WTC11 (cell line): Measurements from ENCODE around the gene KHDC1. TPM values are rescaled to one million over a fixed set of nuclear protein-coding genes. Genes with fewer than 3 reads are reported as not detected.

Experiments
- ATAC-seq: fragments of 200-7000 bp; cut with Tn5 transposase; 2 replicates; pipeline ENCODE4 v1.10.0; 2021; ENCODE audit warnings: mild to moderate bottlenecking, moderate library complexity
- CTCF ChIA-PET: fragments of 300-600 bp; sonication (Branson Sonifier 250); formaldehyde crosslinking; loops from one replicate; lab custom pipeline; 2021; ENCODE audit warnings: antibody characterized with exemption; lab: Charles Lee
- POLR2A ChIA-PET: fragments of 350-600 bp; sonication (Branson Sonifier 250); formaldehyde crosslinking; loops from one replicate; lab custom pipeline; 2021; ENCODE audit warnings: antibody characterized with exemption; lab: Charles Lee
- DNase-seq: peaks from one replicate; pipeline ENCODE4 v3.0.0; 2021; ENCODE audit warnings: low spot score
- H3K27ac Mint-ChIP-seq: 2 replicates; pipeline ENCODE4 v1.8.0; 2021; ENCODE audit warnings: mixed read lengths
- H3K27me3 Mint-ChIP-seq: 2 replicates; pipeline ENCODE4 v1.8.0; 2021; ENCODE audit warnings: low read depth, mild to moderate bottlenecking, moderate library complexity, mixed read lengths
- H3K36me3 Mint-ChIP-seq: 2 replicates; pipeline ENCODE4 v1.8.0; 2021; ENCODE audit warnings: mixed read lengths
- H3K4me1 Mint-ChIP-seq: 2 replicates; pipeline ENCODE4 v1.8.0; 2022; ENCODE audit warnings: mixed read lengths
- H3K4me3 Mint-ChIP-seq: 2 replicates; pipeline ENCODE4 v1.8.0; 2021; ENCODE audit warnings: mild to moderate bottlenecking, moderate library complexity, mixed read lengths
- H3K9me3 Mint-ChIP-seq: 2 replicates; pipeline ENCODE4 v1.8.0; 2021; ENCODE audit warnings: mixed read lengths
- ATF1 ChIP-seq: sonication (generic); formaldehyde crosslinking; IDR thresholded peaks from 2 replicates; pipeline ENCODE4 v1.8.1; 2023; ENCODE audit warnings: mild to moderate bottlenecking, moderate library complexity, missing genetic modification reagents
- CREM ChIP-seq: sonication (generic); formaldehyde crosslinking; IDR thresholded peaks from 2 replicates; pipeline ENCODE4 v1.8.1; 2022; ENCODE audit warnings: mild to moderate bottlenecking, missing genetic modification reagents, moderate library complexity
- ESRRA ChIP-seq: sonication (generic); formaldehyde crosslinking; IDR thresholded peaks from 2 replicates; pipeline ENCODE4 v1.8.1; 2022; ENCODE audit warnings: mild to moderate bottlenecking, missing genetic modification reagents, borderline replicate concordance
- FOXJ3 ChIP-seq: sonication (generic); formaldehyde crosslinking; IDR thresholded peaks from 2 replicates; pipeline ENCODE4 v1.9.0; 2021; ENCODE audit warnings: missing genetic modification reagents, mild to moderate bottlenecking, borderline replicate concordance
- FOXK1 ChIP-seq: sonication (generic); formaldehyde crosslinking; IDR thresholded peaks from 2 replicates; pipeline ENCODE4 v1.8.0; 2022; ENCODE audit warnings: mild to moderate bottlenecking, moderate library complexity, missing genetic modification reagents
- JAZF1 ChIP-seq: fragments of 250-450 bp; sonication (Bioruptor Pico); IDR thresholded peaks from 2 replicates; pipeline ENCODE4 v1.9.0; 2021; ENCODE audit warnings: moderate library complexity, mild to moderate bottlenecking, inconsistent platforms
- NFYB ChIP-seq: sonication (generic); formaldehyde crosslinking; conservative IDR thresholded peaks from 2 replicates; pipeline ENCODE4 v1.8.0; 2022; ENCODE audit warnings: low read depth, missing genetic modification reagents
- NR1H2 ChIP-seq: sonication (generic); formaldehyde crosslinking; IDR thresholded peaks from 2 replicates; pipeline ENCODE4 v1.9.0; 2021; ENCODE audit warnings: mild to moderate bottlenecking, moderate library complexity, missing genetic modification reagents
- SOX15 ChIP-seq: fragments of 250-450 bp; sonication (Bioruptor Pico); IDR thresholded peaks from 2 replicates; pipeline ENCODE4 v1.9.0; 2021; ENCODE audit warnings: mild to moderate bottlenecking
- TCF7 ChIP-seq: sonication (generic); formaldehyde crosslinking; IDR thresholded peaks from 2 replicates; pipeline ENCODE4 v1.8.0; 2022; ENCODE audit warnings: mild to moderate bottlenecking, low read depth, missing genetic modification reagents, moderate library complexity
- TP53 ChIP-seq: sonication (generic); formaldehyde crosslinking; IDR thresholded peaks from 2 replicates; pipeline ENCODE4 v1.8.1; 2023; ENCODE audit warnings: mild to moderate bottlenecking, missing genetic modification reagents
- ZBTB21 ChIP-seq: sonication (generic); formaldehyde crosslinking; IDR thresholded peaks from 2 replicates; pipeline ENCODE4 v1.8.1; 2023; ENCODE audit warnings: mild to moderate bottlenecking, missing genetic modification reagents, borderline replicate concordance
- ZNF317 ChIP-seq: sonication (generic); formaldehyde crosslinking; IDR thresholded peaks from 2 replicates; pipeline ENCODE4 v1.8.1; 2023; ENCODE audit warnings: low read depth, mild to moderate bottlenecking, moderate library complexity, missing genetic modification reagents, borderline replicate concordance
- ZNF671 ChIP-seq: fragments of 250-450 bp; sonication (Bioruptor Pico); IDR thresholded peaks from 2 replicates; pipeline ENCODE4 v1.8.0; 2021; ENCODE audit warnings: mild to moderate bottlenecking
- total RNA-seq: library from RNA; stranded (reverse); gene quantifications from 3 replicates; pipeline ENCODE4 v1.2.3, GENCODE V29; 2021
- TF ChIP-seq, protein P1 (sequence below): sonication (generic); formaldehyde crosslinking; IDR thresholded peaks from 2 replicates; pipeline ENCODE4 v1.8.1; 2022; ENCODE audit warnings: low read depth, missing genetic modification reagents, borderline replicate concordance
- TF ChIP-seq, protein P2 (sequence below): sonication (generic); formaldehyde crosslinking; conservative IDR thresholded peaks from 2 replicates; pipeline ENCODE4 v1.8.1; 2023; ENCODE audit warnings: mild to moderate bottlenecking, low read depth, missing genetic modification reagents, moderate library complexity
- TF ChIP-seq, protein P3 (sequence below): sonication (generic); formaldehyde crosslinking; IDR thresholded peaks from 2 replicates; pipeline ENCODE4 v1.8.1; 2023; ENCODE audit warnings: mild to moderate bottlenecking, missing genetic modification reagents, moderate library complexity
- TF ChIP-seq, protein P4 (sequence below): sonication (generic); formaldehyde crosslinking; IDR thresholded peaks from 2 replicates; pipeline ENCODE4 v1.8.0; 2023; ENCODE audit warnings: missing genetic modification reagents
- TF ChIP-seq, protein P5 (sequence below): fragments of 250-450 bp; sonication (Bioruptor Pico); IDR thresholded peaks from 2 replicates; pipeline ENCODE4 v1.9.0; 2021; ENCODE audit warnings: mild to moderate bottlenecking
- TF ChIP-seq, protein P6 (sequence below): sonication (generic); formaldehyde crosslinking; IDR thresholded peaks from 2 replicates; pipeline ENCODE4 v1.8.1; 2023; ENCODE audit warnings: mild to moderate bottlenecking, missing genetic modification reagents, moderate library complexity

The KHDC1 gene
- total RNA-seq, 1 experiment from 2014 or later, result 8.9 TPM

DNA sequence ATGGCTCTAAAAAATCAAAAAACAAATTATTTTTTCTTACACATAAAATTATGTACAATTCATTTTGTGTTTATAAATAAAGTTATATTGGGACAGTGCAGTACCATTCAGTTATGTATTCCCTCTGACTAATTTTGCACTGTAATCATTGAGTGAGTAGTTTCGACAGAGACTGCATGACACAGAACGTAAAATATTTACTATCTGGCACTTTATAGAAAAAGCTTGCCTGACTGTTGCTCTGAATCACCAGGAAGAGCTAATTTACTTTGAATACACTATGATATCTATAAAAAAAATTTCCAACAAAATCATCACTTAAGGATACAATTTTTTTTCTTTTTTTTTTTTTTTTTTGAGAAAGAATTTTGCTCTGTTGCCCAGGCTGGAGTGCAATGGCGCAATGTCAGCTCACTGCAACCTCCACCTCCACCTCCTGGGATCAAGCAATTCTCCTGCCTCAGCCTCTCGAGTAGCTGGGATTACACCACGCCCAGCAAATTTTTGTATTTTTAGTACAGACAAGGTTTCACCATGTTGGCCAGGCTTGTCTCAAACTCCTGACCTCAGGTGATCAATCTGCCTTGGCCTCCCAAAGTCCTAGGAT lies 26.7 kb downstream of the KHDC1 start:
- no peak for TF ChIP-seq FOXJ3
- no peak for TF ChIP-seq ATF1 (CRISPR knock-in tag)
- no peak for TF ChIP-seq TCF7 (CRISPR knock-in tag)
- TF ChIP-seq CREM (CRISPR knock-in tag), result no peak
- no peak for TF ChIP-seq ZNF317 (CRISPR knock-in tag)
- no peak for TF ChIP-seq JAZF1
- TF ChIP-seq, protein P1, sequence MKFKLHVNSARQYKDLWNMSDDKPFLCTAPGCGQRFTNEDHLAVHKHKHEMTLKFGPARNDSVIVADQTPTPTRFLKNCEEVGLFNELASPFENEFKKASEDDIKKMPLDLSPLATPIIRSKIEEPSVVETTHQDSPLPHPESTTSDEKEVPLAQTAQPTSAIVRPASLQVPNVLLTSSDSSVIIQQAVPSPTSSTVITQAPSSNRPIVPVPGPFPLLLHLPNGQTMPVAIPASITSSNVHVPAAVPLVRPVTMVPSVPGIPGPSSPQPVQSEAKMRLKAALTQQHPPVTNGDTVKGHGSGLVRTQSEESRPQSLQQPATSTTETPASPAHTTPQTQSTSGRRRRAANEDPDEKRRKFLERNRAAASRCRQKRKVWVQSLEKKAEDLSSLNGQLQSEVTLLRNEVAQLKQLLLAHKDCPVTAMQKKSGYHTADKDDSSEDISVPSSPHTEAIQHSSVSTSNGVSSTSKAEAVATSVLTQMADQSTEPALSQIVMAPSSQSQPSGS (CRISPR knock-in tag), result no peak
- TF ChIP-seq, protein P2, sequence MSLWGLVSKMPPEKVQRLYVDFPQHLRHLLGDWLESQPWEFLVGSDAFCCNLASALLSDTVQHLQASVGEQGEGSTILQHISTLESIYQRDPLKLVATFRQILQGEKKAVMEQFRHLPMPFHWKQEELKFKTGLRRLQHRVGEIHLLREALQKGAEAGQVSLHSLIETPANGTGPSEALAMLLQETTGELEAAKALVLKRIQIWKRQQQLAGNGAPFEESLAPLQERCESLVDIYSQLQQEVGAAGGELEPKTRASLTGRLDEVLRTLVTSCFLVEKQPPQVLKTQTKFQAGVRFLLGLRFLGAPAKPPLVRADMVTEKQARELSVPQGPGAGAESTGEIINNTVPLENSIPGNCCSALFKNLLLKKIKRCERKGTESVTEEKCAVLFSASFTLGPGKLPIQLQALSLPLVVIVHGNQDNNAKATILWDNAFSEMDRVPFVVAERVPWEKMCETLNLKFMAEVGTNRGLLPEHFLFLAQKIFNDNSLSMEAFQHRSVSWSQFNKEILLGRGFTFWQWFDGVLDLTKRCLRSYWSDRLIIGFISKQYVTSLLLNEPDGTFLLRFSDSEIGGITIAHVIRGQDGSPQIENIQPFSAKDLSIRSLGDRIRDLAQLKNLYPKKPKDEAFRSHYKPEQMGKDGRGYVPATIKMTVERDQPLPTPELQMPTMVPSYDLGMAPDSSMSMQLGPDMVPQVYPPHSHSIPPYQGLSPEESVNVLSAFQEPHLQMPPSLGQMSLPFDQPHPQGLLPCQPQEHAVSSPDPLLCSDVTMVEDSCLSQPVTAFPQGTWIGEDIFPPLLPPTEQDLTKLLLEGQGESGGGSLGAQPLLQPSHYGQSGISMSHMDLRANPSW, result no peak
- no peak for TF ChIP-seq FOXK1 (CRISPR knock-in tag)
- TF ChIP-seq NFYB, result no peak
- TF ChIP-seq SOX15 (CRISPR knock-in tag), result no peak
- CTCF ChIA-PET, result interaction anchor here (0.6 kb wide), 1 partner anchor 627 kb away, joined by 3 read pairs; no protein-coding TSS in a partner anchor
- DNase-seq (no peak), ATAC-seq (no peak)
- Mint-ChIP-seq H3K27me3 (no peaks in the 10 kb centered on the region), H3K4me1 (0 out of 2 replicates have a peak, but pooled peaks cover 4% of the 10 kb centered on the region), H3K27ac (no peak overlapping the region), H3K36me3 (no peaks in the 10 kb centered on the region), H3K4me3 (no peak overlapping the region), H3K9me3 (no peaks in the 10 kb centered on the region)
- POLR2A ChIA-PET, result interaction anchor here (0.7 kb wide), 1 partner anchor 142 kb away, joined by 4 read pairs; no protein-coding TSS in a partner anchor

DNA sequence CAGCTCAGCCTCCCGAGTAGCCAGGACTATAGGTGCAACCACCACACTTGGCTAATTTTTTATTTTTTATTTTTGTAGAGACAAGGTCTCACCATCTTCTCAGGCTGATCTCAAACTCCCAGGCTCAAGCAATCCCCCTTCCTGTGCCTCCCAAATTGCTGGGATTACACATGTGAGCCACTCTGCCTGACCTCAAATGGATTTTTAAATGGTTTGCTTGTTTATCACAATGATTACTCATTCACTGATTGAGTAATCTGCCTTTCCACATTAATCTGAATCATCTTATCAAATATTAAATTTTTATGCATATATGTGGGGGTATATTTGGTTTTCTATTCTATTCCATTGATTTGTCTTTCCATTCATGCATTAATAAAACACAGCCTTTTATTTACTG lies 28.3 kb downstream of the KHDC1 start:
- ATAC-seq, result no peak
- 0 out of 2 replicates have a peak, but pooled peaks cover 4% of the 10 kb centered on the region for H3K4me1 Mint-ChIP-seq
- CTCF ChIA-PET, result no interaction called here
- POLR2A ChIA-PET, result no interaction called here
- H3K36me3 Mint-ChIP-seq, result no peaks in the 10 kb centered on the region
- H3K9me3 Mint-ChIP-seq, result no peaks in the 10 kb centered on the region
- no peak for DNase-seq
- no peak overlapping the region for H3K27ac Mint-ChIP-seq
- H3K27me3 Mint-ChIP-seq, result no peaks in the 10 kb centered on the region
- no peak overlapping the region for H3K4me3 Mint-ChIP-seq
- no peak for TF ChIP-seq FOXJ3
- TF ChIP-seq, protein P3, sequence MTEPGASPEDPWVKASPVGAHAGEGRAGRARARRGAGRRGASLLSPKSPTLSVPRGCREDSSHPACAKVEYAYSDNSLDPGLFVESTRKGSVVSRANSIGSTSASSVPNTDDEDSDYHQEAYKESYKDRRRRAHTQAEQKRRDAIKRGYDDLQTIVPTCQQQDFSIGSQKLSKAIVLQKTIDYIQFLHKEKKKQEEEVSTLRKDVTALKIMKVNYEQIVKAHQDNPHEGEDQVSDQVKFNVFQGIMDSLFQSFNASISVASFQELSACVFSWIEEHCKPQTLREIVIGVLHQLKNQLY (CRISPR knock-in tag), result no peak
- TF ChIP-seq, protein P4, sequence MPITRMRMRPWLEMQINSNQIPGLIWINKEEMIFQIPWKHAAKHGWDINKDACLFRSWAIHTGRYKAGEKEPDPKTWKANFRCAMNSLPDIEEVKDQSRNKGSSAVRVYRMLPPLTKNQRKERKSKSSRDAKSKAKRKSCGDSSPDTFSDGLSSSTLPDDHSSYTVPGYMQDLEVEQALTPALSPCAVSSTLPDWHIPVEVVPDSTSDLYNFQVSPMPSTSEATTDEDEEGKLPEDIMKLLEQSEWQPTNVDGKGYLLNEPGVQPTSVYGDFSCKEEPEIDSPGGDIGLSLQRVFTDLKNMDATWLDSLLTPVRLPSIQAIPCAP (CRISPR knock-in tag), result no peak
- TF ChIP-seq, protein P1 (CRISPR knock-in tag), result no peak
- no peak for TF ChIP-seq NR1H2
- no peak for TF ChIP-seq TP53 (CRISPR knock-in tag)
- TF ChIP-seq, protein P5, sequence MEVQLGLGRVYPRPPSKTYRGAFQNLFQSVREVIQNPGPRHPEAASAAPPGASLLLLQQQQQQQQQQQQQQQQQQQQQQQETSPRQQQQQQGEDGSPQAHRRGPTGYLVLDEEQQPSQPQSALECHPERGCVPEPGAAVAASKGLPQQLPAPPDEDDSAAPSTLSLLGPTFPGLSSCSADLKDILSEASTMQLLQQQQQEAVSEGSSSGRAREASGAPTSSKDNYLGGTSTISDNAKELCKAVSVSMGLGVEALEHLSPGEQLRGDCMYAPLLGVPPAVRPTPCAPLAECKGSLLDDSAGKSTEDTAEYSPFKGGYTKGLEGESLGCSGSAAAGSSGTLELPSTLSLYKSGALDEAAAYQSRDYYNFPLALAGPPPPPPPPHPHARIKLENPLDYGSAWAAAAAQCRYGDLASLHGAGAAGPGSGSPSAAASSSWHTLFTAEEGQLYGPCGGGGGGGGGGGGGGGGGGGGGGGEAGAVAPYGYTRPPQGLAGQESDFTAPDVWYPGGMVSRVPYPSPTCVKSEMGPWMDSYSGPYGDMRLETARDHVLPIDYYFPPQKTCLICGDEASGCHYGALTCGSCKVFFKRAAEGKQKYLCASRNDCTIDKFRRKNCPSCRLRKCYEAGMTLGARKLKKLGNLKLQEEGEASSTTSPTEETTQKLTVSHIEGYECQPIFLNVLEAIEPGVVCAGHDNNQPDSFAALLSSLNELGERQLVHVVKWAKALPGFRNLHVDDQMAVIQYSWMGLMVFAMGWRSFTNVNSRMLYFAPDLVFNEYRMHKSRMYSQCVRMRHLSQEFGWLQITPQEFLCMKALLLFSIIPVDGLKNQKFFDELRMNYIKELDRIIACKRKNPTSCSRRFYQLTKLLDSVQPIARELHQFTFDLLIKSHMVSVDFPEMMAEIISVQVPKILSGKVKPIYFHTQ (CRISPR knock-in tag), result no peak
- no peak for TF ChIP-seq ESRRA (CRISPR knock-in tag)
- TF ChIP-seq NFYB, result no peak
- no peak for TF ChIP-seq ZNF671 (CRISPR knock-in tag)
- TF ChIP-seq, protein P2, result no peak
- TF ChIP-seq, protein P6, sequence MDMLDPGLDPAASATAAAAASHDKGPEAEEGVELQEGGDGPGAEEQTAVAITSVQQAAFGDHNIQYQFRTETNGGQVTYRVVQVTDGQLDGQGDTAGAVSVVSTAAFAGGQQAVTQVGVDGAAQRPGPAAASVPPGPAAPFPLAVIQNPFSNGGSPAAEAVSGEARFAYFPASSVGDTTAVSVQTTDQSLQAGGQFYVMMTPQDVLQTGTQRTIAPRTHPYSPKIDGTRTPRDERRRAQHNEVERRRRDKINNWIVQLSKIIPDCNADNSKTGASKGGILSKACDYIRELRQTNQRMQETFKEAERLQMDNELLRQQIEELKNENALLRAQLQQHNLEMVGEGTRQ, result no peak
- no peak for TF ChIP-seq ZBTB21 (CRISPR knock-in tag)
